HEK293T (cell line): ENCODE data around the gene DGKD.

Experiments
- ARNT ChIP-seq: fragments of 450-650 bp; IDR thresholded peaks from 2 replicates; pipeline ENCODE4 v1.6.1; 2017; ENCODE audit warnings: mild to moderate bottlenecking
- ELF4 ChIP-seq: fragments of 450-650 bp; IDR thresholded peaks from 2 replicates; pipeline ENCODE4 v1.6.1; 2017; ENCODE audit warnings: antibody characterized with exemption
- FOXA1 ChIP-seq: fragments of 450-650 bp; IDR thresholded peaks from 2 replicates; pipeline ENCODE4 v1.6.1; 2016; ENCODE audit warnings: mild to moderate bottlenecking
- FOXK2 ChIP-seq: fragments of 450-650 bp; IDR thresholded peaks from 2 replicates; pipeline ENCODE4 v1.6.1; 2016; ENCODE audit warnings: mild to moderate bottlenecking
- L3MBTL2 ChIP-seq: fragments of 450-650 bp; conservative IDR thresholded peaks from 2 replicates; pipeline ENCODE4 v1.6.1; 2016; ENCODE audit warnings: mild to moderate bottlenecking
- LEF1 ChIP-seq: fragments of 450-650 bp; IDR thresholded peaks from 2 replicates; pipeline ENCODE4 v1.6.1; 2017; ENCODE audit warnings: mild to moderate bottlenecking, borderline replicate concordance
- TARDBP ChIP-seq: fragments of 450-650 bp; IDR thresholded peaks from 2 replicates; pipeline ENCODE4 v1.6.1; 2016

GRCh38 chr2:233360771-233361176 is 6.5 kb downstream of the DGKD start:
- TF ChIP-seq TARDBP (no peak), L3MBTL2 (no peak), FOXK2 (no peak), FOXA1 (no peak), ELF4 (no peak), LEF1 (no peak), ARNT (no peak)
